GM12875 (cell line): ENCODE data around the gene MPV17L2.

Experiments used
- H3K4me3 ChIP-seq: one replicate; pipeline ENCODE4 v1.5.1; 2011; ENCODE audit warnings: low read depth, low read length, control low read depth
- CTCF ChIP-seq: IDR thresholded peaks from 2 replicates; pipeline ENCODE4 v1.5.1; 2011; ENCODE audit warnings: low read depth, mild to moderate bottlenecking, control low read depth, inconsistent platforms, low read length, moderate library complexity, borderline replicate concordance; ENCODE audit not compliant: insufficient read depth

Gene MPV17L2

GRCh38 chr19:18211683-18212082 lies 18.7 kb downstream of the MPV17L2 start:
- H3K4me3 ChIP-seq, result no peak overlapping the region
- TF ChIP-seq CTCF, result no peak

DNA sequence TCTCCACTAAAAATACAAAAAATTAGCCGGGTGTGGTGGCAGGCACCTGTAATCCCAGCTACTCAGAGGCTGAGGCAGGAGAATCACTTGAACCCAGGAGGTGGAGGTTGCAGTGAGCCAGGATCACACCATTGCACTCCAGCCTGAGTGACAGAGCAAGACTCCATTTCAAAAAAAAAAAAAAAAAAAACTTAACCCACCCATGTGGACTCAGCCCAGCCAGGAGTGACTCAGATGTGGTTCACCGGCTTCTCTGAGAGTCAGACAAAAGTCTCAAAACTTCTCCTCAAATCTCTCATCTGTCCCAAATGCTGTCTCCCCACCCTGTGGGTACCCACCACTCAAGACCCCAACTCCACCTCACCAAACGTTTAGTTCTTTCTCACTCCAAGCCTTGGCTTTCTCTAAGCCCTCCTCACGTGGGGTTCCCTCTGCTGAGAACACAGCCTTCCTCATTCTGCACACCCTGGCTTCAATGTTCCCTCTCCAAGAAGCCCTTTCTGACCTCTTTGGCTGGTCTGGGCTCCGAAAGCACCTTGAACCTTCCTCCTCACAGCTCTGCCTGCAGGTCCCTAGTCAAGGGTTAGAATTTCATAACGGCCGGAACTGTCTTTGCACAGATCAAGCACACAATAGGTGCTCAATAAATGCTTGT lies 21.9 kb downstream of the MPV17L2 start:
- no peak for TF ChIP-seq CTCF
- no peak overlapping the region for H3K4me3 ChIP-seq

- no peak for TF ChIP-seq CTCF
- H3K4me3 ChIP-seq, result no peak overlapping the region
Observed at GRCh38 chr19:18216789-18217188, 23.8 kb downstream of the MPV17L2 start.

DNA sequence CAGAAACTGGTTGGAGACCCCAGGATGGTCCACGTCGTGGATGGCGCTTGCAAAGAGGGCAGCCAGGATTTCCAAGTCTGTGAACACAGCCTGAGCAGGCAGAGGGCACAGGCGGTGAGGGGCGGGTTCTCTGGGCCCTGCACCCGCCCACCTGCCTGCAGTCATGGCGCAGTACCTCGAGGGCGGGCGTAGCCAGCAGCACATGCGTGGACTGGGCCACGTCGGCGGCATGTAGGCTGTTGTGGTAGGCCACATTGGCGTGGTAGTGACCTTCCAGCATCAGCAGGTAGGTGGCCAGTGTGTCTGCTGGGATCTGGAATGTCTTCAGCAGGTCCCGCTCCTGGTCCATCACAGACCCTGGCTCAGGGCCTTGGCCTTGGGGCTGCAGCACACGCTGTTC lies 25.1 kb downstream of the MPV17L2 start:
- TF ChIP-seq CTCF, result no peak
- H3K4me3 ChIP-seq, result no peak overlapping the region

DNA sequence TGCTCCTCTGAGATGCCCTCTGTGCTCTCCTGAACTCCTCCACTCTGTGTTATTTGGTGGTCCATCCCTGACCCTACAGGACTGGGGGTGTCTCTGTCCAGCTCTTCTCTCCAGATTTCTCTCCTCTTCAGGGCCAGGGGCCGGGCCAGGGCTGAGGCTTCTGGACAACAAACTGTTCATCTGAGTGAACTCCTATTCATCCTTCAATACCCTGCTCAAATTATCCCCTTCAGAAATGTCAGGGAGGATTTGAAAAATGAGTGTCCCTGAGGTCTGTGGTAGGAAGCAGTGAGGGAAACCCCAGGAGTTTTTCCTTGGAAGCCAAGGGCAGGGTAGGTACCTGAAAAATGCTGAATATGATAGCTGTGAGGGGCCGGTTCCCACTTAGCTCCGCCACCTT lies 25.6 kb downstream of the MPV17L2 start:
- no peak overlapping the region for H3K4me3 ChIP-seq
- TF ChIP-seq CTCF, result no peak

- H3K4me3 ChIP-seq, result no peak overlapping the region
Observed at GRCh38 chr19:18219911-18220631, 27.1 kb downstream of the MPV17L2 start.

More at GRCh38 chr19:18219911-18220631, 27.1 kb downstream of the MPV17L2 start:
- TF ChIP-seq CTCF, result no peak
